CD4-positive, alpha-beta T cell (primary cell): ENCODE measurements around the gene CDC37. TPM values are rescaled to one million over a fixed set of nuclear protein-coding genes. Genes with fewer than 3 reads are reported as not detected.

ENCODE experiments used
- ATAC-seq: fragments of 200-7000 bp; cut with Tn5 transposase; one replicate; pipeline ENCODE4 v1.10.0; 2022; ENCODE audit warnings: mild to moderate bottlenecking; ENCODE audit not compliant: poor library complexity
- CTCF ChIA-PET: fragments of 350-600 bp; sonication (Branson Sonifier 250); formaldehyde crosslinking; loops from one replicate; lab custom pipeline; 2021; ENCODE audit warnings: antibody characterized with exemption, inconsistent platforms; lab: Charles Lee
- POLR2A ChIA-PET: fragments of 350-600 bp; sonication (Branson Sonifier 250); formaldehyde crosslinking; loops from one replicate; lab custom pipeline; 2021; ENCODE audit warnings: antibody characterized with exemption, inconsistent platforms; lab: Charles Lee
- DNase-seq, 14 experiments: peaks; one replicate each; pipeline ENCODE4 v3.0.0-alpha.2; 2013 to 2020; ENCODE audit warnings: mixed read lengths in 2 of 14
- H3K27ac ChIP-seq, 2 donors: one replicate each; pipeline versions ENCODE4 v1.5.1 to v1.7.0; 2013; ENCODE audit warnings: low read length in 2 of 2, low read depth in 1 of 2, mild to moderate bottlenecking in 1 of 2
- H3K27me3 ChIP-seq, 2 experiments: 1 replicate in 1 of 2; 2 replicates in 1 of 2; pipeline versions ENCODE4 v1.6.1 to v1.7.0; 2013; ENCODE audit warnings: low read length in 2 of 2, control low read depth in 1 of 2, mild to moderate bottlenecking in 1 of 2, moderate library complexity in 1 of 2; ENCODE audit not compliant: insufficient read depth in 2 of 2, control insufficient read depth in 1 of 2
- H3K36me3 ChIP-seq: one replicate; pipeline ENCODE4 v1.6.1; 2013; ENCODE audit warnings: low read length, control low read depth; ENCODE audit not compliant: insufficient read depth
- H3K4me1 ChIP-seq: one replicate; pipeline ENCODE4 v1.6.1; 2013; ENCODE audit warnings: low read length, control low read depth; ENCODE audit not compliant: insufficient read depth
- H3K4me3 ChIP-seq: one replicate; pipeline ENCODE4 v1.5.1; 2013; ENCODE audit warnings: mild to moderate bottlenecking, low read length, moderate library complexity
- H3K9me3 ChIP-seq, 2 experiments: 1 replicate in 1 of 2; 2 replicates in 1 of 2; pipeline versions ENCODE4 v1.6.1 to v1.7.0; 2013; ENCODE audit warnings: low read length in 2 of 2, mild to moderate bottlenecking in 2 of 2, control low read depth in 1 of 2, moderate library complexity in 1 of 2; ENCODE audit not compliant: control insufficient read depth in 1 of 2, insufficient read depth in 1 of 2
- H3K27ac Mint-ChIP-seq: one replicate; pipeline ENCODE4 v1.8.0; 2020; ENCODE audit warnings: mixed read lengths
- H3K27me3 Mint-ChIP-seq: one replicate; pipeline ENCODE4 v1.8.0; 2021; ENCODE audit warnings: mixed read lengths
- H3K36me3 Mint-ChIP-seq: one replicate; pipeline ENCODE4 v1.8.0; 2021; ENCODE audit warnings: low read depth, mixed read lengths
- H3K4me1 Mint-ChIP-seq: one replicate; pipeline ENCODE4 v1.8.0; 2021; ENCODE audit warnings: low read depth, mixed read lengths
- H3K4me3 Mint-ChIP-seq: one replicate; pipeline ENCODE4 v1.8.0; 2020; ENCODE audit warnings: mild to moderate bottlenecking, mixed read lengths
- H3K9me3 Mint-ChIP-seq: one replicate; pipeline ENCODE4 v1.8.0; 2020; ENCODE audit warnings: mixed read lengths
- intact Hi-C, 2 experiments: fragments of 100-400 bp; cut with DNase I in 1 of 2; cut with micrococcal nuclease in 1 of 2; formaldehyde crosslinking; loops; one replicate each; pipeline versions ENCODE4 v1.15.1 to v1.9.0; 2023 to 2025; cut with DNase I, micrococcal nuclease
- total RNA-seq, 174 experiments: library from RNA in 2 of 174; stranded (reverse) in 2 of 174; gene quantifications; one replicate each; pipeline ENCODE4 v1.2.3 and lab custom pipeline; 2021 to 2026
- TF ChIP-seq, protein P1 (sequence below): fragments of 200-600 bp; IDR thresholded peaks from one replicate; pipeline ENCODE4 v1.8.0; 2022; ENCODE audit warnings: antibody characterized with exemption, mild to moderate bottlenecking

Gene CDC37
- total RNA-seq, 2 experiments from 2014 or later: 162 to 164 TPM

DNA sequence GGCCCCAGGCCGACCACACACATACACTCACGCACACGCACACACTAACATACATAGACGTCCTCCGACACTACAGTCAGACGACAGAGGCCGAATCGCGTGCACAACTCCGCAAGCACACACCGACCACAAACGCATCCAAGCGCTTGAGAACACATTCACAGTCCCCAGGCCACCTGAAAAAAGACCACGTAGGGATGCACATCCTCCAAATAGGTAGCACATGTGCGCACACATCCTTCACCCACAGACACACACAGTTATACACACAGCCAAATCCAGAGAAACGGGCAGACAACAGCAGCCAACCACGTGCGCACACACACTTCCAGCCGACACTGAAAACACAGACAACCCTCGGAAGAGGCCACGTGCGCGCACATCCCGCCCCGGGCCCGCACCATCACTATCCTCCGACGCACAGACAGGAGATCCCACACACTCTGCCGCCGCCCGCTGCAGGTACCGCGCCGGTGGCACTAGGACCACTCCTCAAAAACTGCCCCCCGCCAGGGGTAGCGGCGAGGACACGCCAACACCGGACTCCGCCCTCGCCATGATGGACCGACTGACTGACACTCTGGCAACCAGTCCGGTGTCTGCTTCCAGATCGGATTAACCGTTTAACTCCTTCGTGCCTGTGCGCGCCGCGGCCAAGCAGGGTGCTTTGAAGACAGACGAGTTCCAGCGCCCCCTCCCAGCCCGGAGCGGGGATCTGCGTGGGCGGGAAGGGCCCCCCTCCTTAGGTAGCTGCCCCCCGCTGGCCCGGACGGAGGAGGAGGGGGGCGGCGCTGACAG lies 16.5 kb upstream of the CDC37 start:
- ChIA-PET POLR2A (interaction anchor here (1.4 to 5.3 kb wide), 2 partner anchors 16 to 42 kb away, joined by 4 to 27 read pairs; partner anchors contain the start of gene CDC37), CTCF (interaction anchor here (1.7 to 2.0 kb wide), 2 partner anchors 14 to 15 kb away, joined by 4 to 15 read pairs; no protein-coding TSS in a partner anchor)
- intact Hi-C loops: loop anchor here in 1 of 2 experiments (5.0 kb wide), 1 partner anchor 147 kb away; the partner anchor contains the start of genes CDKN2D and KRI1
- peaks cover 0 to 25% of the 10 kb centered on the region in 2 experiments for H3K9me3 ChIP-seq
- TF ChIP-seq, protein P1, sequence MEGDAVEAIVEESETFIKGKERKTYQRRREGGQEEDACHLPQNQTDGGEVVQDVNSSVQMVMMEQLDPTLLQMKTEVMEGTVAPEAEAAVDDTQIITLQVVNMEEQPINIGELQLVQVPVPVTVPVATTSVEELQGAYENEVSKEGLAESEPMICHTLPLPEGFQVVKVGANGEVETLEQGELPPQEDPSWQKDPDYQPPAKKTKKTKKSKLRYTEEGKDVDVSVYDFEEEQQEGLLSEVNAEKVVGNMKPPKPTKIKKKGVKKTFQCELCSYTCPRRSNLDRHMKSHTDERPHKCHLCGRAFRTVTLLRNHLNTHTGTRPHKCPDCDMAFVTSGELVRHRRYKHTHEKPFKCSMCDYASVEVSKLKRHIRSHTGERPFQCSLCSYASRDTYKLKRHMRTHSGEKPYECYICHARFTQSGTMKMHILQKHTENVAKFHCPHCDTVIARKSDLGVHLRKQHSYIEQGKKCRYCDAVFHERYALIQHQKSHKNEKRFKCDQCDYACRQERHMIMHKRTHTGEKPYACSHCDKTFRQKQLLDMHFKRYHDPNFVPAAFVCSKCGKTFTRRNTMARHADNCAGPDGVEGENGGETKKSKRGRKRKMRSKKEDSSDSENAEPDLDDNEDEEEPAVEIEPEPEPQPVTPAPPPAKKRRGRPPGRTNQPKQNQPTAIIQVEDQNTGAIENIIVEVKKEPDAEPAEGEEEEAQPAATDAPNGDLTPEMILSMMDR: no peak
- Mint-ChIP-seq H3K36me3 (peaks cover 5% of the 10 kb centered on the region), H3K27me3 (peaks cover 72% of the 10 kb centered on the region), H3K27ac (peak overlapping the region; percentile 61), H3K9me3 (no peaks in the 10 kb centered on the region), H3K4me1 (peaks cover 51% of the 10 kb centered on the region), H3K4me3 (peak overlapping the region; percentile 61)
- H3K36me3 ChIP-seq: no peaks in the 10 kb centered on the region
- DNase-seq (peak in 6 of 14 experiments; percentile 41 to 89 (median 60)), ATAC-seq (peak; percentile 37)
- H3K27ac ChIP-seq: no peak overlapping the region
- peaks cover 79% of the 10 kb centered on the region for H3K4me1 ChIP-seq
- H3K4me3 ChIP-seq: peak overlapping the region; percentile 13
- H3K27me3 ChIP-seq: peaks cover 69 to 76% of the 10 kb centered on the region in 2 experiments

DNA sequence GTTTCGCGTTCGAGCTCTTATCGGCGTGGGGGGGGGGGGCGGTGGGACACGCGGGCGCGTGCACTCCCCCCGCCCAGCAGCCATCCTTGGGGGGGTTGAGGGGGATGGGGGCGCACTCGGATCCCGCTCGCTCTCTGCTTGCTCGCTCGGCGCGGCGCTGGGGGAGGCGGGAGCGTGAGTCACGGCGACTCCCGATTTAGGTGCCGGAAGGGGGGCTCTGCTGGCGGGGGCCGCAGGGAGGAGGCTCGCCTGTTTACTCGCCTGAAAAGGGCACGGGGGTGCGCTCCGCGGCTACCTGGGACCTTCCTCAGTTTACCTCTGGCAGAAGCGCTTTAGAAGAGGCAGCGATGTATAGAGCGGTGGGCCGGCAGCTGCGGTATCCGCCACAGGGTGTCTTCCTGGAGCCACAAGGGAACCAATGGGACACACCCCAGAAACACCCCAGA lies 15.9 kb upstream of the CDC37 start:
- CTCF ChIA-PET: no interaction called here
- H3K27ac Mint-ChIP-seq: peak overlapping the region; percentile 61
- H3K27me3 Mint-ChIP-seq: peaks cover 67% of the 10 kb centered on the region
- H3K4me1 Mint-ChIP-seq: peaks cover 48% of the 10 kb centered on the region
- H3K36me3 Mint-ChIP-seq: peaks cover 5% of the 10 kb centered on the region
- peak overlapping the region; percentile 61 for H3K4me3 Mint-ChIP-seq
- intact Hi-C loops: loop anchor here in 1 of 2 experiments (5.0 kb wide), 1 partner anchor 148 kb away; the partner anchor contains the start of genes CDKN2D and KRI1
- H3K27ac ChIP-seq: no peak overlapping the region
- H3K36me3 ChIP-seq: no peaks in the 10 kb centered on the region
- peaks cover 62 to 70% of the 10 kb centered on the region in 2 experiments for H3K27me3 ChIP-seq
- peak overlapping the region; percentile 13 for H3K4me3 ChIP-seq
- H3K4me1 ChIP-seq: peaks cover 72% of the 10 kb centered on the region
- peaks cover 0 to 31% of the 10 kb centered on the region in 2 experiments for H3K9me3 ChIP-seq
- no peaks in the 10 kb centered on the region for H3K9me3 Mint-ChIP-seq
- TF ChIP-seq, protein P1: no peak
- POLR2A ChIA-PET: interaction anchor here (1.4 to 5.3 kb wide), 2 partner anchors 15 to 42 kb away, joined by 4 to 27 read pairs; partner anchors contain the start of gene CDC37
- no peak for ATAC-seq
- DNase-seq: peak in 1 of 14 experiments; percentile 48

DNA sequence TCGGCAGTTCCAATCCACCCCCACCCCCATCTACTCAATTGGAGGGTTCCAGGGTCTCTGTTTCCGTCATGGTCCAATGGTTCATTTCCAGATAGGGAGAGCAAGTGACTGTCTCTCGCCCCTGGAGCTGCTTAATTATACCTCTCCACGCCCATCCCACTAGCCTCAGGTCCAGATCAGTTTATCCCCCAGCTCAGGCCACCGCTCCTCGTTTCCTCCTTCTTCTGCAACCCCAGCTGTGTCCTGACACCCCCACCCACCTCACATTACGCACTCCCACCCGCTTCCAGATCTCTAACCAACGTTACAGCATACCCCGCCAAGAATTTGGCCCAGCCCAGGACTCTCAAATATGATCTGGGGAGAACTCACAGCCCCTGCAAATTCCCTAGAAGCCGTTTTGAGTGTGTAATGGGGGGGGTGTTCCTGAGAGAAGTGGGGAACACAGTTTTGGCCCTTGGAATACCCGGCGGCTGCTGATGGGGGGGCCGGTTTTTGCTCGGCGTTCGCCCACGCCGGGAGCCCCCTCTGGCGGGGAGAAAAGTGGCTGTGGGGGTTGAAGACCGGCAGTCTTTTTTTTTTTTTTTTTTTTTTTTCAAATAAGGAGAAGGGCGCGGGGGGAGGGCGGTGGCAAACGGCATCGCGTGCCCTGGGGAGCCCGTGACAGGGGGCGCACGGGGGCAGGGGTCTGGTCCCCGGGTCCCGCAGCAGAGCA lies 15.3 kb upstream of the CDC37 start:
- DNase-seq (peak in 2 of 14 experiments; percentile 62 to 66), ATAC-seq (no peak)
- POLR2A ChIA-PET: interaction anchor here (1.0 to 5.3 kb wide), 5 partner anchors 14 to 344 kb away, joined by 3 to 27 read pairs (median 4); partner anchors contain the start of genes CDC37 and ICAM1

More for the DNA sequence above, 15.3 kb upstream of the CDC37 start:
- Histone ChIP-seq H3K9me3 (peaks cover 0 to 34% of the 10 kb centered on the region in 2 experiments), H3K4me3 (no peak overlapping the region), H3K4me1 (peaks cover 67% of the 10 kb centered on the region), H3K36me3 (no peaks in the 10 kb centered on the region), H3K27ac (no peak overlapping the region), H3K27me3 (peaks cover 56 to 64% of the 10 kb centered on the region in 2 experiments)
- TF ChIP-seq, protein P1: no peak
- H3K27me3 Mint-ChIP-seq: peaks cover 61% of the 10 kb centered on the region
- peaks cover 5% of the 10 kb centered on the region for H3K36me3 Mint-ChIP-seq
- CTCF ChIA-PET: interaction anchor here (3.6 to 6.8 kb wide), 2 partner anchors 8 to 14 kb away, joined by 47 to 129 read pairs; partner anchors contain the start of gene CDC37
- H3K27ac Mint-ChIP-seq: peak overlapping the region; percentile 57
- H3K4me1 Mint-ChIP-seq: peaks cover 48% of the 10 kb centered on the region
- H3K4me3 Mint-ChIP-seq: peak overlapping the region; percentile 5
- H3K9me3 Mint-ChIP-seq: no peaks in the 10 kb centered on the region
- intact Hi-C loops: loop anchor here in 1 of 2 experiments (5.0 kb wide), 1 partner anchor 149 kb away; the partner anchor contains the start of genes CDKN2D and KRI1
